ENCODE data around the gene DCANP1. TPM values are rescaled to one million over a fixed set of nuclear protein-coding genes. Genes with fewer than 3 reads are reported as not detected.

The DCANP1 gene
- total RNA-seq, 1 donor from 2014 or later: not detected

- Histone ChIP-seq H3K4me1 (ENCODE audit: control insufficient read depth in 3 of 3, insufficient read depth in 3 of 3, low read length in 3 of 3) (peaks cover 0 to 2% (median 0%) of the 10 kb centered on the region in 3 donors), H3K9me3 (ENCODE audit: control insufficient read depth in 3 of 3, low read length in 3 of 3) (no peaks in the 10 kb centered on the region), H3K4me3 (ENCODE audit: low read length in 3 of 3) (no peak overlapping the region), H3K9ac (ENCODE audit: low read depth in 1 of 3, low read length in 3 of 3) (no peak overlapping the region), H3K36me3 (ENCODE audit: control insufficient read depth in 3 of 3, insufficient read depth in 3 of 3, low read length in 3 of 3) (no peaks in the 10 kb centered on the region), H3K27me3 (ENCODE audit: control insufficient read depth in 3 of 3, insufficient read depth in 3 of 3, low read length in 3 of 3) (peaks cover 0 to 11% (median 2%) of the 10 kb centered on the region in 3 donors), H3K27ac (ENCODE audit: low read depth, low read length) (no peak overlapping the region)
These were observed 3.8 kb upstream of the DCANP1 start for GRCh38 chr5:135450952-135451351.

GRCh38 chr5:135450336-135450735, 3.2 kb upstream of the DCANP1 start:
- no peaks in the 10 kb centered on the region for H3K36me3 ChIP-seq (ENCODE audit: control insufficient read depth in 3 of 3, insufficient read depth in 3 of 3, low read length in 3 of 3)
- peaks cover 0 to 11% (median 2%) of the 10 kb centered on the region in 3 donors for H3K27me3 ChIP-seq (ENCODE audit: control insufficient read depth in 3 of 3, insufficient read depth in 3 of 3, low read length in 3 of 3)
- no peak overlapping the region for H3K9ac ChIP-seq (ENCODE audit: low read depth in 1 of 3, low read length in 3 of 3)
- H3K4me3 ChIP-seq (ENCODE audit: low read length in 3 of 3): no peak overlapping the region
- no peak overlapping the region for H3K27ac ChIP-seq (ENCODE audit: low read depth, low read length)
- H3K9me3 ChIP-seq (ENCODE audit: control insufficient read depth in 3 of 3, low read length in 3 of 3): no peaks in the 10 kb centered on the region
- H3K4me1 ChIP-seq (ENCODE audit: control insufficient read depth in 3 of 3, insufficient read depth in 3 of 3, low read length in 3 of 3): no peaks in the 10 kb centered on the region

GRCh38 chr5:135449644-135450043, 2.5 kb upstream of the DCANP1 start:
- Histone ChIP-seq H3K4me3 (ENCODE audit: low read length in 3 of 3) (no peak overlapping the region), H3K36me3 (ENCODE audit: control insufficient read depth in 3 of 3, insufficient read depth in 3 of 3, low read length in 3 of 3) (no peaks in the 10 kb centered on the region), H3K4me1 (ENCODE audit: control insufficient read depth in 3 of 3, insufficient read depth in 3 of 3, low read length in 3 of 3) (no peaks in the 10 kb centered on the region), H3K27ac (ENCODE audit: low read depth, low read length) (no peak overlapping the region), H3K9ac (ENCODE audit: low read depth in 1 of 3, low read length in 3 of 3) (no peak overlapping the region), H3K9me3 (ENCODE audit: control insufficient read depth in 3 of 3, low read length in 3 of 3) (no peaks in the 10 kb centered on the region), H3K27me3 (ENCODE audit: control insufficient read depth in 3 of 3, insufficient read depth in 3 of 3, low read length in 3 of 3) (peaks cover 0 to 11% (median 2%) of the 10 kb centered on the region in 3 donors)

GRCh38 chr5:135448791-135449507, 1.8 kb upstream of the DCANP1 start:
- H3K27me3 ChIP-seq (ENCODE audit: control insufficient read depth in 3 of 3, insufficient read depth in 3 of 3, low read length in 3 of 3): peaks cover 0 to 11% (median 2%) of the 10 kb centered on the region in 3 donors
- H3K4me1 ChIP-seq (ENCODE audit: control insufficient read depth in 3 of 3, insufficient read depth in 3 of 3, low read length in 3 of 3): no peaks in the 10 kb centered on the region
- no peak overlapping the region for H3K4me3 ChIP-seq (ENCODE audit: low read length in 3 of 3)
- H3K9me3 ChIP-seq (ENCODE audit: control insufficient read depth in 3 of 3, low read length in 3 of 3): no peaks in the 10 kb centered on the region
- H3K27ac ChIP-seq (ENCODE audit: low read depth, low read length): no peak overlapping the region
- H3K9ac ChIP-seq (ENCODE audit: low read depth in 1 of 3, low read length in 3 of 3): no peak overlapping the region
- H3K36me3 ChIP-seq (ENCODE audit: control insufficient read depth in 3 of 3, insufficient read depth in 3 of 3, low read length in 3 of 3): no peaks in the 10 kb centered on the region

- H3K4me1 ChIP-seq (ENCODE audit: control insufficient read depth in 3 of 3, insufficient read depth in 3 of 3, low read length in 3 of 3): no peaks in the 10 kb centered on the region
- no peak overlapping the region for H3K9ac ChIP-seq (ENCODE audit: low read depth in 1 of 3, low read length in 3 of 3)
- H3K9me3 ChIP-seq (ENCODE audit: control insufficient read depth in 3 of 3, low read length in 3 of 3): no peaks in the 10 kb centered on the region
- H3K4me3 ChIP-seq (ENCODE audit: low read length in 3 of 3): no peak overlapping the region
- no peak overlapping the region for H3K27ac ChIP-seq (ENCODE audit: low read depth, low read length)
- no peaks in the 10 kb centered on the region for H3K36me3 ChIP-seq (ENCODE audit: control insufficient read depth in 3 of 3, insufficient read depth in 3 of 3, low read length in 3 of 3)
- peaks cover 0 to 11% (median 2%) of the 10 kb centered on the region in 3 donors for H3K27me3 ChIP-seq (ENCODE audit: control insufficient read depth in 3 of 3, insufficient read depth in 3 of 3, low read length in 3 of 3)
These were observed 1.1 kb upstream of the DCANP1 start for GRCh38 chr5:135448071-135448739.

GRCh38 chr5:135446615-135447014, 533 bp downstream of the DCANP1 start:
- H3K9me3 ChIP-seq (ENCODE audit: control insufficient read depth in 3 of 3, low read length in 3 of 3): no peaks in the 10 kb centered on the region
- H3K27me3 ChIP-seq (ENCODE audit: control insufficient read depth in 3 of 3, insufficient read depth in 3 of 3, low read length in 3 of 3): peaks cover 0 to 11% (median 2%) of the 10 kb centered on the region in 3 donors
- no peak overlapping the region for H3K4me3 ChIP-seq (ENCODE audit: low read length in 3 of 3)
- H3K9ac ChIP-seq (ENCODE audit: low read depth in 1 of 3, low read length in 3 of 3): no peak overlapping the region
- no peak overlapping the region for H3K27ac ChIP-seq (ENCODE audit: low read depth, low read length)
- no peaks in the 10 kb centered on the region for H3K36me3 ChIP-seq (ENCODE audit: control insufficient read depth in 3 of 3, insufficient read depth in 3 of 3, low read length in 3 of 3)
- peaks cover 0 to under 1% (median 0%) of the 10 kb centered on the region in 3 donors for H3K4me1 ChIP-seq (ENCODE audit: control insufficient read depth in 3 of 3, insufficient read depth in 3 of 3, low read length in 3 of 3)

GRCh38 chr5:135446206-135446605, 942 bp downstream of the DCANP1 start:
- Histone ChIP-seq H3K27me3 (ENCODE audit: control insufficient read depth in 3 of 3, insufficient read depth in 3 of 3, low read length in 3 of 3) (peaks cover 0 to 14% (median 2%) of the 10 kb centered on the region in 3 donors), H3K9ac (ENCODE audit: low read depth in 1 of 3, low read length in 3 of 3) (no peak overlapping the region), H3K27ac (ENCODE audit: low read depth, low read length) (no peak overlapping the region), H3K4me1 (ENCODE audit: control insufficient read depth in 3 of 3, insufficient read depth in 3 of 3, low read length in 3 of 3) (peaks cover 0 to 4% (median 2%) of the 10 kb centered on the region in 3 donors), H3K9me3 (ENCODE audit: control insufficient read depth in 3 of 3, low read length in 3 of 3) (no peaks in the 10 kb centered on the region), H3K36me3 (ENCODE audit: control insufficient read depth in 3 of 3, insufficient read depth in 3 of 3, low read length in 3 of 3) (no peaks in the 10 kb centered on the region), H3K4me3 (ENCODE audit: low read length in 3 of 3) (no peak overlapping the region)

GRCh38 chr5:135445306-135445985, 1.7 kb downstream of the DCANP1 start:
- no peaks in the 10 kb centered on the region for H3K36me3 ChIP-seq (ENCODE audit: control insufficient read depth in 3 of 3, insufficient read depth in 3 of 3, low read length in 3 of 3)
- no peak overlapping the region for H3K9ac ChIP-seq (ENCODE audit: low read depth in 1 of 3, low read length in 3 of 3)
- H3K27me3 ChIP-seq (ENCODE audit: control insufficient read depth in 3 of 3, insufficient read depth in 3 of 3, low read length in 3 of 3): peaks cover 0 to 9% (median 2%) of the 10 kb centered on the region in 3 donors
- no peak overlapping the region for H3K4me3 ChIP-seq (ENCODE audit: low read length in 3 of 3)
- H3K27ac ChIP-seq (ENCODE audit: low read depth, low read length): no peak overlapping the region
- peaks cover 0 to 6% (median 2%) of the 10 kb centered on the region in 3 donors for H3K4me1 ChIP-seq (ENCODE audit: control insufficient read depth in 3 of 3, insufficient read depth in 3 of 3, low read length in 3 of 3)
- no peaks in the 10 kb centered on the region for H3K9me3 ChIP-seq (ENCODE audit: control insufficient read depth in 3 of 3, low read length in 3 of 3)

- Histone ChIP-seq H3K9me3 (ENCODE audit: control insufficient read depth in 3 of 3, low read length in 3 of 3) (no peaks in the 10 kb centered on the region), H3K4me1 (ENCODE audit: control insufficient read depth in 3 of 3, insufficient read depth in 3 of 3, low read length in 3 of 3) (peaks cover 1 to 7% (median 4%) of the 10 kb centered on the region in 3 donors), H3K27ac (ENCODE audit: low read depth, low read length) (no peak overlapping the region), H3K36me3 (ENCODE audit: control insufficient read depth in 3 of 3, insufficient read depth in 3 of 3, low read length in 3 of 3) (no peaks in the 10 kb centered on the region), H3K27me3 (ENCODE audit: control insufficient read depth in 3 of 3, insufficient read depth in 3 of 3, low read length in 3 of 3) (peaks cover 0 to 9% (median 2%) of the 10 kb centered on the region in 3 donors), H3K4me3 (ENCODE audit: low read length in 3 of 3) (no peak overlapping the region), H3K9ac (ENCODE audit: low read depth in 1 of 3, low read length in 3 of 3) (no peak overlapping the region)
These were observed 2.3 kb downstream of the DCANP1 start for GRCh38 chr5:135444881-135445280.

GRCh38 chr5:135444360-135444759, 2.8 kb downstream of the DCANP1 start:
- H3K9me3 ChIP-seq (ENCODE audit: control insufficient read depth in 3 of 3, low read length in 3 of 3): no peaks in the 10 kb centered on the region
- H3K27ac ChIP-seq (ENCODE audit: low read depth, low read length): no peak overlapping the region
- no peak overlapping the region for H3K4me3 ChIP-seq (ENCODE audit: low read length in 3 of 3)
- no peaks in the 10 kb centered on the region for H3K36me3 ChIP-seq (ENCODE audit: control insufficient read depth in 3 of 3, insufficient read depth in 3 of 3, low read length in 3 of 3)
- peaks cover 0 to 4% (median 2%) of the 10 kb centered on the region in 3 donors for H3K27me3 ChIP-seq (ENCODE audit: control insufficient read depth in 3 of 3, insufficient read depth in 3 of 3, low read length in 3 of 3)
- H3K4me1 ChIP-seq (ENCODE audit: control insufficient read depth in 3 of 3, insufficient read depth in 3 of 3, low read length in 3 of 3): peaks cover 4 to 12% (median 7%) of the 10 kb centered on the region in 3 donors
- H3K9ac ChIP-seq (ENCODE audit: low read depth in 1 of 3, low read length in 3 of 3): no peak overlapping the region

All from skeletal muscle tissue (tissue), 4 donors.